Measurements from ENCODE around the gene TCN2. TPM values are rescaled to one million over a fixed set of nuclear protein-coding genes. Genes with fewer than 3 reads are reported as not detected.

TCN2 gene
- total RNA-seq, 4 donors from 2014 or later, result 28.7 to 44.2 (median 40.2) TPM

GRCh38 chr22:30648825-30649224, 41.9 kb downstream of the TCN2 start:
- DNase-seq (ENCODE audit: extremely low spot score), result no peak
- TF ChIP-seq CTCF (IDR thresholded peaks at IDR 0.05), result no peak
- no peak for TF ChIP-seq POLR2A (IDR thresholded peaks at IDR 0.05; ENCODE audit: low read depth)
- no peaks in the 10 kb centered on the region for H3K9me3 ChIP-seq
- H3K27ac ChIP-seq (replicated peaks in 1 of 4), result no peak overlapping the region
- no peak overlapping the region for H3K4me3 ChIP-seq
- H3K4me1 ChIP-seq, result peaks cover 9 to 30% (median 21%) of the 10 kb centered on the region in 4 donors
- H3K36me3 ChIP-seq, result peaks cover 4 to 16% (median 12%) of the 10 kb centered on the region in 4 donors
- WGBS, result 100% methylated on average over 3 of the region's 3 CpGs
- no peaks in the 10 kb centered on the region for H3K27me3 ChIP-seq
- intact Hi-C loops (cut with DNase I), result no loop called here

GRCh38 chr22:30649430-30650007, 42.5 kb downstream of the TCN2 start:
- intact Hi-C loops (cut with DNase I), result no loop called here
- TF ChIP-seq EP300 (IDR thresholded peaks at IDR 0.05), result no peak
- peak in 1 of 2 donors; percentile 53 for TF ChIP-seq POLR2AphosphoS5 (IDR thresholded peaks at IDR 0.05)
- WGBS, result 69% methylated on average over 4 of the region's 7 CpGs

GRCh38 chr22:30650508-30651116, 43.6 kb downstream of the TCN2 start:
- 73% methylated on average over 5 of the region's 5 CpGs for WGBS

More at GRCh38 chr22:30649430-30650007, 42.5 kb downstream of the TCN2 start:
- no peaks in the 10 kb centered on the region for H3K27me3 ChIP-seq
- DNase-seq (ENCODE audit: extremely low spot score), result no peak
- no peak overlapping the region for H3K27ac ChIP-seq (replicated peaks in 1 of 4)
- H3K36me3 ChIP-seq, result peaks cover 4 to 21% (median 14%) of the 10 kb centered on the region in 4 donors
- H3K9me3 ChIP-seq, result no peaks in the 10 kb centered on the region
- H3K4me3 ChIP-seq, result no peak overlapping the region
- peaks cover 6 to 23% (median 14%) of the 10 kb centered on the region in 4 donors for H3K4me1 ChIP-seq

GRCh38 chr22:30652852-30653251, 45.9 kb downstream of the TCN2 start:
- no peaks in the 10 kb centered on the region for H3K27me3 ChIP-seq
- no peak overlapping the region for H3K27ac ChIP-seq (replicated peaks in 1 of 4)
- H3K36me3 ChIP-seq, result peaks cover 0 to 6% (median 3%) of the 10 kb centered on the region in 4 donors
- intact Hi-C loops (cut with DNase I), result no loop called here
- peaks cover 6 to 21% (median 14%) of the 10 kb centered on the region in 4 donors for H3K4me1 ChIP-seq
- no peaks in the 10 kb centered on the region for H3K9me3 ChIP-seq
- WGBS, result 83% methylated on average over 2 of the region's 2 CpGs
- no peak for DNase-seq (ENCODE audit: extremely low spot score)
- TF ChIP-seq CTCF (IDR thresholded peaks at IDR 0.05), result no peak
- no peak for TF ChIP-seq POLR2A (IDR thresholded peaks at IDR 0.05; ENCODE audit: low read depth)
- TF ChIP-seq EP300 (IDR thresholded peaks at IDR 0.05), result no peak
- no peak for TF ChIP-seq POLR2AphosphoS5 (IDR thresholded peaks at IDR 0.05)
- no peak overlapping the region for H3K4me3 ChIP-seq

More at GRCh38 chr22:30650508-30651116, 43.6 kb downstream of the TCN2 start:
- TF ChIP-seq POLR2AphosphoS5 (IDR thresholded peaks at IDR 0.05) (no peak), EP300 (IDR thresholded peaks at IDR 0.05) (no peak), POLR2A (IDR thresholded peaks at IDR 0.05; ENCODE audit: low read depth) (no peak), CTCF (IDR thresholded peaks at IDR 0.05) (no peak)
- peak overlapping the region in 1 of 4 donors; percentile 27 for H3K27ac ChIP-seq (replicated peaks in 1 of 4)
- H3K4me1 ChIP-seq, result peaks cover 6 to 21% (median 14%) of the 10 kb centered on the region in 4 donors
- no peaks in the 10 kb centered on the region for H3K27me3 ChIP-seq
- H3K36me3 ChIP-seq, result peaks cover 4 to 21% (median 14%) of the 10 kb centered on the region in 4 donors
- H3K9me3 ChIP-seq, result no peaks in the 10 kb centered on the region
- no peak for DNase-seq (ENCODE audit: extremely low spot score)
- H3K4me3 ChIP-seq, result no peak overlapping the region
- intact Hi-C loops (cut with DNase I), result no loop called here

GRCh38 chr22:30654361-30654760, 47.4 kb downstream of the TCN2 start:
- 95% methylated on average over 14 of the region's 14 CpGs for WGBS
- no peak for DNase-seq (ENCODE audit: extremely low spot score)
- intact Hi-C loops (cut with DNase I), result no loop called here
- TF ChIP-seq CTCF (IDR thresholded peaks at IDR 0.05), result no peak
- TF ChIP-seq POLR2A (IDR thresholded peaks at IDR 0.05; ENCODE audit: low read depth), result no peak
- TF ChIP-seq POLR2AphosphoS5 (IDR thresholded peaks at IDR 0.05), result no peak
- no peak for TF ChIP-seq EP300 (IDR thresholded peaks at IDR 0.05)
- Histone ChIP-seq H3K27ac (replicated peaks in 1 of 4) (no peak overlapping the region), H3K27me3 (no peaks in the 10 kb centered on the region), H3K4me1 (peaks cover 6 to 15% (median 12%) of the 10 kb centered on the region in 4 donors), H3K9me3 (no peaks in the 10 kb centered on the region), H3K4me3 (no peak overlapping the region), H3K36me3 (peaks cover 0 to 5% (median 2%) of the 10 kb centered on the region in 4 donors)

All from esophagus muscularis mucosa (tissue), 4 donors.